ENCODE results near the gene HIVEP3.

HIVEP3 gene

GRCh38 chr1:41735139-41735538 is 183.6 kb downstream of the HIVEP3 start:
- no peak for TF ChIP-seq CTCF (IDR thresholded peaks at IDR 0.05; ENCODE audit: insufficient read depth, low read depth, low read length, missing control alignments)
- no peak for DNase-seq (ENCODE audit: low read depth)

GRCh38 chr1:41734201-41734970 is 184.3 kb downstream of the HIVEP3 start:
- DNase-seq (ENCODE audit: low read depth), result no peak
- no peak for TF ChIP-seq CTCF (IDR thresholded peaks at IDR 0.05; ENCODE audit: insufficient read depth, low read depth, low read length, missing control alignments)
- no peak overlapping the region for H3K4me3 ChIP-seq (ENCODE audit: low read length)

More at GRCh38 chr1:41735139-41735538, 183.6 kb downstream of the HIVEP3 start:
- no peak overlapping the region for H3K4me3 ChIP-seq (ENCODE audit: low read length)

- no peak overlapping the region for H3K4me3 ChIP-seq (ENCODE audit: low read length)
- no peak for DNase-seq (ENCODE audit: low read depth)
- no peak for TF ChIP-seq CTCF (IDR thresholded peaks at IDR 0.05; ENCODE audit: insufficient read depth, low read depth, low read length, missing control alignments)
Observed at GRCh38 chr1:41733725-41734124, 185.0 kb downstream of the HIVEP3 start.

GRCh38 chr1:41733021-41733420 is 185.7 kb downstream of the HIVEP3 start:
- no peak overlapping the region for H3K4me3 ChIP-seq (ENCODE audit: low read length)
- TF ChIP-seq CTCF (IDR thresholded peaks at IDR 0.05; ENCODE audit: insufficient read depth, low read depth, low read length, missing control alignments), result no peak
- DNase-seq (ENCODE audit: low read depth), result no peak

GRCh38 chr1:41731516-41732030 is 187.1 kb downstream of the HIVEP3 start:
- no peak for DNase-seq (ENCODE audit: low read depth)
- H3K4me3 ChIP-seq (ENCODE audit: low read length), result no peak overlapping the region
- no peak for TF ChIP-seq CTCF (IDR thresholded peaks at IDR 0.05; ENCODE audit: insufficient read depth, low read depth, low read length, missing control alignments)

- TF ChIP-seq CTCF (IDR thresholded peaks at IDR 0.05; ENCODE audit: insufficient read depth, low read depth, low read length, missing control alignments), result no peak
- no peak overlapping the region for H3K4me3 ChIP-seq (ENCODE audit: low read length)
- DNase-seq (ENCODE audit: low read depth), result no peak
Observed at GRCh38 chr1:41730806-41731205, 187.9 kb downstream of the HIVEP3 start.

Data from epithelial cell of esophagus (primary cell).